Left ventricle myocardium superior (tissue), 1 donor: ENCODE results near the gene TYMS. TPM values are rescaled to one million over a fixed set of nuclear protein-coding genes. Genes with fewer than 3 reads are reported as not detected.

Experiments
- ATAC-seq: fragments of 200-7000 bp; cut with Tn5 transposase; one replicate; pipeline ENCODE4 v1.9.1; 2020; ENCODE audit warnings: mild to moderate bottlenecking, moderate library complexity
- DNase-seq: peaks from one replicate; pipeline ENCODE4 v3.0.0-alpha.2; 2020
- intact Hi-C: fragments of 100-400 bp; cut with micrococcal nuclease; formaldehyde crosslinking; loops from one replicate; pipeline ENCODE4 v1.11.0; 2022
- total RNA-seq: library from RNA; stranded (reverse); fragmentation: NEBNext Ultra II Directional; extraction: Animal tissue kit (Norgen Biotek cat#: 25700); gene quantifications from one replicate; pipeline ENCODE4 v1.2.1, GENCODE V29; 2021
- donor health status: DM: no; HTN: yes; CAD: no; lungs with severe emphysema.

Gene TYMS
- total RNA-seq, 1 donor from 2014 or later, result 3.8 TPM

- ATAC-seq (no peak), DNase-seq (no peak)
- intact Hi-C loops, result no loop called here
Measured at GRCh38 chr18:635171-635570, 22.3 kb upstream of the TYMS start.

DNA sequence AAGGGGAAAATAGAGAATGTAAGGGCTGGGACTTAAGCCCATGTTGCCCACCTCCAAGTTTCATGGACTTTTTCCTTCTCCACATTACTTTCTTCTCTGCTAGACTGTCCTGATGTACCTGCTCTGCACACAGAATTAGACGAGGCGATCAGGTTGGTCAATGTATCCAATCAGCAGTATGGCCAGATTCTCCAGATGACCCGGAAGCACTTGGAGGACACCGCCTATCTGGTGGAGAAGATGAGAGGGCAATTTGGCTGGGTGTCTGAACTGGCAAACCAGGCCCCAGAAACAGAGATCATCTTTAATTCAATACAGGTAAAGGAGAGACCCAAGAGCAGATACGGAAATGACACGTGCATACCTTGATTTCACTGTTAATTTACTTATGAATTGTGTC is 16.2 kb upstream of the TYMS start:
- DNase-seq (no peak), ATAC-seq (no peak)
- intact Hi-C loops, result no loop called here

GRCh38 chr18:644395-645004 is 13.0 kb upstream of the TYMS start:
- ATAC-seq, result no peak
- no peak for DNase-seq
- intact Hi-C loops, result no loop called here

- DNase-seq (no peak), ATAC-seq (no peak)
- intact Hi-C loops, result no loop called here
Measured at GRCh38 chr18:647304-647703, 10.1 kb upstream of the TYMS start.

- ATAC-seq, result no peak
- intact Hi-C loops, result no loop called here
- DNase-seq, result no peak
Measured at GRCh38 chr18:649341-649740, 8.1 kb upstream of the TYMS start.

DNA sequence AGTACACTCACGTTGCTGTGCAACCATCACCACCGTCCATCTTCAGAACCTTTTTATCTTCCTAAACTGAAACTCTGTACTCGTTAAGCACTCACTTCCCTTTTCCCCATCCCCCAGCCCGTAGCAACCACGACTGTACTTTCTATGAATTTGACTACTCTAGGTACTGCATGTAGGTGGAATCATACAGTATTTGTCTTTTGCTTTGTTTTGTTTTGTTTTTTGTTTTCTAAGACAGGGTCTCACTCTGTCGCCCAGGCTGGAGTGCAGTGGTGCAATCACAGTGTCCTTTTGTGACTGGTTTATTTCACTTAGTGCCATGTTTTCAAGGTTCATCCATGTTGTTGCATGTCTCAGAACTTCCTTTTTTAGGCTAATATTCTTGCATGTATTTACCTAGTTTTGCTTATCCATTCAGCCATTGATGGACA is 7.0 kb upstream of the TYMS start:
- ATAC-seq, result no peak
- intact Hi-C loops, result no loop called here
- no peak for DNase-seq

DNA sequence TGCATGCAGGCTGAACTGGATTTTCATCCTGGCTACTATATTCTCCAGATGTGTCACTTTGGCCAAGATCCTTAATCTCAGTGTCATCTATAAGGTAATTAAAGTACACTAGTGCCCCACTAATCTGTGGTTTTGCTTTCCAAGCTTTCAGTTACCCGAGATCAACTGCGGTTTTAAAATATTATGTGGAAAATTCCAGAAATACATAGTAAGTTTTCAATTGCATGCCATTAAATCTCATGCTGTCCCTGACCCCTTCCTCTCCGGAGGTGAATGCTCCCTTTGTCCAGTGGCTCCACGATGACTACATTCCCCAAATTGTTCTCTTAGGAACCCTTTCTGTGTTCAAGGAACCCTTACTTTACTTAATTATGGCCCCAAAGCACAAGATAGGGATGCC is 5.3 kb upstream of the TYMS start:
- ATAC-seq, result no peak
- no peak for DNase-seq
- intact Hi-C loops, result no loop called here

- intact Hi-C loops, result no loop called here
- ATAC-seq (no peak), DNase-seq (no peak)
Measured at GRCh38 chr18:653512-653911, 3.9 kb upstream of the TYMS start.

GRCh38 chr18:654601-655000 is 2.9 kb upstream of the TYMS start:
- DNase-seq (no peak), ATAC-seq (no peak)
- intact Hi-C loops, result no loop called here

DNA sequence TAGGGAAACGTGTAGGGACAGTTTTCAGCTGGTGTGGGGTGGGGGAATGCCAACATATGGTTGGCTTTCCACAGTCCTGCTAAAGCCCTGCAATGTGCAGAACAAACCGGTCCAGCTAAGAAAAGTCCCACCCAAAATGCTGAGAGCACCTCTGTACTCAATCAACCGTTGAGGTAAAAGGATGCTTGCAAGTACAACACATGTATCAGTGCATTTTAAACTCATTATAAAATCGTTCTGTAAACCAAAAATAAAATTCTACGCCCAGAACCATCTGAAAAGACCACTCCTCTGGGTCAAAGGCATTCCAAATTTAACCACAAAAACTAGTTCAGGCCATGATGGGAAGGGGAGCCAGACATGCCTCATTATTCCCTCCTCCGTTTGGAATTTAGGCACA is 2.0 kb upstream of the TYMS start:
- DNase-seq (no peak), ATAC-seq (no peak)
- intact Hi-C loops, result no loop called here

DNA sequence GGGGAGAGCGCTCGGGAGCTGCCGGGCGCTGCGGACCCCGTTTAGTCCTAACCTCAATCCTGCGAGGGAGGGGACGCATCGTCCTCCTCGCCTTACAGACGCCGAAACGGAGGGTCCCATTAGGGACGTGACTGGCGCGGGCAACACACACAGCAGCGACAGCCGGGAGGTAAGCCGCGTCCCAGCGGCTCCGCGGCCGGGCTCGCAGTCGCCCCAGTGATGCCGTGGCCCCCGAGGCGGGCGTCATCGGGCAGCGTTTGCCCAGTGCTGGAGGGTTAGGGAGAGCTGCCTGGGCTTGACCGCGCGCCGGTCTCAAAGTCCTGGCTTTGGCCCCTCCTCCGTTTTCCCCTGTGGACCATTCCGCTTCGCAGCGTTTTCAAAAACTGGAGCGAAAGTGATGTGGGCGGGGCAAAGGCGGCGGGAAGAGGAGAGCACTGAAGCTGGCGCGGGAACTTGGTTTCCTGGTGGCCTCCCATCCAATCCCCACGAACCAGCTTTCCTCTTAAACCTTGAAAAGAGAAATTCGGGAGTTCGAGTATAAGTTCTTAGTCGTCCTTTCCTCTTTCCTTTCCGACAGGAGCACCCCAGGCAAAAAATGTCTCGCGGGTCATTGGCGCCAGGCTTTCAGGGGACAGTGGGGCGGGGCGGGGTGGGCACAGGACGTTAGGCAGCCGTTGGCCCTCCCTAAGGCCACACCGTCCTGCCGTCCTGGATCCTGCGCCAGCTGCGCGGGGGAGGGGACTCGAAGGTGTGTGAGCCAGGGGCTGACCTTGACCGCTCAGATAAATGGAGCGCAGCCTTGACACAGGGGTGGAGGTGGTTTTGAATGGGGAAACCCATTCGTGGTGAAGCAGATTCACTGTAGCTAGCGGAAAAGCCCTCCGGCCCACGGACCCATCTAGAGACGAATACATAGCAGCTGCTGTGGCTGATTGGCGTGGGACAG is 821 bp downstream of the TYMS start:
- ATAC-seq (peak; percentile 96), DNase-seq (peak; percentile 81)
- intact Hi-C loops, result no loop called here

DNA sequence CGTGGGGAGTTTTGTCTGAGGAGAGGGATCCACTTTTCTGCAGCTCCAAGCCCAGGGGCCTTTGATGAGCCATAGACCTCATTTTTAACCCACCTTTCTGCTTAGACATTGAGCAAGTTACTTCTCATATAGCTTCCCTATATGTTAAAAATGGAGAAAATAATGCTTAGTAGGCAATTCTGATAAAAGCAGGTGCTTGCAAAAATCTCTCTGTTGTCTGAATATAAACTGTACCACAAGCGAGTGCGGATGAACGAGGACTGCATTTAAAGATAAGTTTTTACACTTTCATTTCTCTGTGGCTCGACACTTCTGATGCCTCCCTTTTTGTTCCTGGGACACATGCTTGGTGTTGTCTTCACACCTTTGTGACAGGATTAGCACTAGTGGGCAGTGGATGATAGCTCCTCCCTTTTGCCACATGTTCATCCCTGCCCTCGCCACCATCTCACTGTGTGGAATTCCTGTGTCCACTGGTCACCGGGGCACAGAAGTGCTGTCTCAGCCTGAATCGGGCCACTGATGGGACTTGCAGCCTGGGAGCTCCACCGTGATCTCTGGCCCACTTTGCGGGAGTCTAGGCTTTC is 1.6 kb downstream of the TYMS start:
- intact Hi-C loops, result no loop called here

DNA sequence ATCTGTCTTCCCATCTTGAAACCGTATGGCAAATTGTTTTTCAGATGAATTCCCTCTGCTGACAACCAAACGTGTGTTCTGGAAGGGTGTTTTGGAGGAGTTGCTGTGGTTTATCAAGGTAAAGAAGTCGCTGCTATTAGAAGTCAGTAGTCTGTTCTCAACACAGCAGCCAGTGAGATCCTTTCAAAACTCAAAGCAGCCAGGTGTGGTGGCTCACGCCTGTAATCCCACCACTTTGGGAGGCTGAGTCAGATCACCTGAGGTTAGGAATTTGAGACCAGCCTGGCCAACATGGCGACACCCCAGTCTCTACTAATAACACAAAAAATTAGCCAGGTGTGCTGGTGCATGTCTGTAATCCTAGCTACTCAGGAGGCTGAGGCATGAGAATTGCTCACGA is 2.1 kb downstream of the TYMS start:
- no peak for ATAC-seq
- intact Hi-C loops, result no loop called here

More for the DNA sequence above, 1.6 kb downstream of the TYMS start:
- DNase-seq (no peak), ATAC-seq (no peak)

DNA sequence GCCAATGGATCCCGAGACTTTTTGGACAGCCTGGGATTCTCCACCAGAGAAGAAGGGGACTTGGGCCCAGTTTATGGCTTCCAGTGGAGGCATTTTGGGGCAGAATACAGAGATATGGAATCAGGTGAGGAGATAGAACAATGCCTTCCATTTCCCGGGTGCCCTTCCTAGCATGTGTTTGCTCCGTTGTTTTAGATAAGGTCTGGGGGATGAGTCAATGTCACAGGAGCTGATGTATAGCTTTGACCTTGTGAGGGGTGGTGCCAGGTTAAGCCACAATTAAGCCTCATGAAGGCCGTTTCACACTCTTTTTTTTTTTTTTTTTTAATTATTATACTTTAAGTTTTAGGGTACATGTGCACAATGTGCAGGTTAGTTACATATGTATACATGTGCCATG is 4.7 kb downstream of the TYMS start:
- intact Hi-C loops, result no loop called here
- DNase-seq, result no peak
- no peak for ATAC-seq

More for the DNA sequence above, 2.1 kb downstream of the TYMS start:
- DNase-seq, result no peak

GRCh38 chr18:666177-666576 is 8.7 kb downstream of the TYMS start:
- DNase-seq, result no peak
- intact Hi-C loops, result no loop called here
- ATAC-seq, result no peak

GRCh38 chr18:666628-667027 is 9.2 kb downstream of the TYMS start:
- intact Hi-C loops, result no loop called here
- ATAC-seq (no peak), DNase-seq (no peak)

DNA sequence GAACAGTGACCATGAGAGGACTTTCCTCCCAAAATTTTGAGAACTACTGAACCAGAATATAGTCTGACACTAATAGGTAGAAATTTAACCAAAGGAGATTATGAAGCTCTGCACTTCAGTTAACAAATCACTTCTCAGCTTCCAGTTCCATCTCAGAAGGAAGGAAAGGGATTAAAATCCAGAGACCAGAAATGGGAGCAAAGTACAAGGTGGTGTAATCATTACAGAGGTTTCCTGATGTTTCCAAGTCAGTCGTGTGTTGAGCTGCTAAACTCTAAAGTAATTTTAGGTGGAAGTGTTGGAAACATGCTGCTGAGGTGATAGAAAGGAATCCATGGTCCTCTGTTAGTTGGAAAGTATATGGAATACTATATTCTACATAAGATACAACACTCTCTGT is 10.8 kb downstream of the TYMS start:
- DNase-seq (no peak), ATAC-seq (no peak)
- intact Hi-C loops, result no loop called here

DNA sequence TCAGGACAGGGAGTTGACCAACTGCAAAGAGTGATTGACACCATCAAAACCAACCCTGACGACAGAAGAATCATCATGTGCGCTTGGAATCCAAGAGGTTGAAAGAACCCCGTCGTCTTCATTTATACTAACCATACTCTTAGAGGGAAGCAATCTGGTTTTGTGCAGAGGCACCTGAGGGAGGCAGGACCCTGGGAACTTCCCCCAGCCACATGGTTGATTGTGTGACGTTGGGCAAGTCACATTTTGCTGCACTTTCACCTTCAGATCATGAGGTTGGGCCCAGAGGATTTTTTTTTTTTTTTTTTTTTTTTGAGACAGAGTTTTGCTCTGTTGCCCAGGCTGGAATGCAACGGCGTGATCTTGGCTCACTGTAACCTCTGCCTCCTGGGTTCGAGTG is 11.6 kb downstream of the TYMS start:
- intact Hi-C loops, result no loop called here

DNA sequence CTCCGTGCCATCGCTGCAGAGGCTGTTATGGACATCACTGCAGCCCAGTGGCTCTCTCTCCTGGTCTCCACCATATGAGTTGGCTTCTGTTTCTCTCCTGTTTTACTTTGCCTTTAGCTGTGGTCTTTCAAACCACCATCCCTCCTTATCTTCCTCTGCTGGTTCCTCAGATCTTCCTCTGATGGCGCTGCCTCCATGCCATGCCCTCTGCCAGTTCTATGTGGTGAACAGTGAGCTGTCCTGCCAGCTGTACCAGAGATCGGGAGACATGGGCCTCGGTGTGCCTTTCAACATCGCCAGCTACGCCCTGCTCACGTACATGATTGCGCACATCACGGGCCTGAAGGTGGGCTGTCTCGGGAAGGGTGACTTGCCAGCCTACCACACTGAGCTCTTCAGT is 13.1 kb downstream of the TYMS start:
- DNase-seq (no peak), ATAC-seq (no peak)
- intact Hi-C loops, result no loop called here

More for the DNA sequence above, 11.6 kb downstream of the TYMS start:
- no peak for DNase-seq
- ATAC-seq, result no peak

DNA sequence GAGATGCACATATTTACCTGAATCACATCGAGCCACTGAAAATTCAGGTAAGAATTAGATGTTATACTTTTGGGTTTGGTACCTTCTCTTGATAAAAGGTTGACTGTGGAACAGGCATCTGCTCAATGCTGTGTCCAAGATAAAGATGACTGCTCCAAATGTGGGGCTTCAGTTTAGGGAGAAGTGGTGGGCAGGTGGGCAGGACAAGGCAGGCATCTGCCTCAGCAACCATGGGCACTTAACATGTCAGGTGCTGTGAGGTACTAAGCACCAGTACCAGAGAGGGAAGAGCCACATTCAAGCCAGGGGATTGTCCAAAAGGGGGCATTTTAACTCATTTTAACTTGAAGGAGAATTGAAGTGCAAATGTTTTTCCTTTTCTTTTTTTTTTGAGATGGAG is 14.0 kb downstream of the TYMS start:
- intact Hi-C loops, result no loop called here
- ATAC-seq, result no peak
- no peak for DNase-seq
